Astrocyte (in vitro differentiated cells and primary cell): ENCODE results near the gene CYB5B. TPM values are rescaled to one million over a fixed set of nuclear protein-coding genes. Genes with fewer than 3 reads are reported as not detected.

ENCODE experiments used
- DNase-seq: peaks from one replicate; pipeline ENCODE4 v3.0.0-alpha.2; 2010; ENCODE audit warnings: low read depth
- FAIRE-seq: peaks from 2 replicates; lab custom pipeline; 2011; peaks lifted over from hg19 to GRCh38; lab: Jason Lieb, UNC
- H2AFZ ChIP-seq: 2 replicates; pipeline ENCODE4 v1.6.0; 2012; ENCODE audit warnings: low read depth, low read length, inconsistent platforms
- H3K27ac ChIP-seq: 2 replicates; pipeline ENCODE4 v1.5.1; 2011; ENCODE audit warnings: low read depth, low read length, inconsistent platforms
- H3K27me3 ChIP-seq: 2 replicates; pipeline ENCODE4 v1.6.0; 2011; ENCODE audit warnings: low read length, inconsistent platforms; ENCODE audit not compliant: insufficient read depth
- H3K36me3 ChIP-seq: 2 replicates; pipeline ENCODE4 v1.5.1; 2011; ENCODE audit warnings: low read length, inconsistent platforms; ENCODE audit not compliant: insufficient read depth
- H3K4me1 ChIP-seq: 2 replicates; pipeline ENCODE4 v1.5.1; 2011; ENCODE audit warnings: low read length, inconsistent platforms; ENCODE audit not compliant: insufficient read depth
- H3K4me2 ChIP-seq: 2 replicates; pipeline ENCODE4 v1.6.0; 2012; ENCODE audit warnings: low read length, inconsistent platforms
- H3K4me3 ChIP-seq: 2 replicates; pipeline ENCODE4 v1.5.1; 2011; ENCODE audit warnings: low read depth, mild to moderate bottlenecking, low read length, inconsistent platforms; ENCODE audit not compliant: insufficient read depth
- H3K79me2 ChIP-seq: 2 replicates; pipeline ENCODE4 v1.6.0; 2012; ENCODE audit warnings: mild to moderate bottlenecking, low read length, inconsistent platforms; ENCODE audit not compliant: insufficient read depth
- H3K9ac ChIP-seq: 2 replicates; pipeline ENCODE4 v1.6.0; 2012; ENCODE audit warnings: mild to moderate bottlenecking, low read length, inconsistent platforms
- H3K9me3 ChIP-seq: 2 replicates; pipeline ENCODE4 v1.5.1; 2012; ENCODE audit warnings: low read depth, mild to moderate bottlenecking, low read length, inconsistent platforms; ENCODE audit not compliant: insufficient read depth
- H4K20me1 ChIP-seq: 2 replicates; pipeline ENCODE4 v1.6.0; 2012; ENCODE audit warnings: low read length, inconsistent platforms; ENCODE audit not compliant: insufficient read depth
- H3K27ac Mint-ChIP-seq: one replicate; pipeline ENCODE4 v1.8.0; 2021; ENCODE audit warnings: mild to moderate bottlenecking, mixed read lengths; ENCODE audit not compliant: unreplicated experiment
- H3K27me3 Mint-ChIP-seq: one replicate; pipeline ENCODE4 v1.8.0; 2021; ENCODE audit warnings: low read depth, mixed read lengths; ENCODE audit not compliant: unreplicated experiment
- H3K36me3 Mint-ChIP-seq: one replicate; pipeline ENCODE4 v1.8.0; 2021; ENCODE audit warnings: low read depth, mixed read lengths; ENCODE audit not compliant: unreplicated experiment
- H3K4me1 Mint-ChIP-seq: one replicate; pipeline ENCODE4 v1.8.0; 2021; ENCODE audit warnings: low read depth, mixed read lengths; ENCODE audit not compliant: unreplicated experiment
- H3K4me3 Mint-ChIP-seq: one replicate; pipeline ENCODE4 v1.8.0; 2021; ENCODE audit warnings: mild to moderate bottlenecking, moderate library complexity, mixed read lengths; ENCODE audit not compliant: unreplicated experiment
- H3K9me3 Mint-ChIP-seq: one replicate; pipeline ENCODE4 v1.8.0; 2021; ENCODE audit warnings: mild to moderate bottlenecking, mixed read lengths; ENCODE audit not compliant: unreplicated experiment
- CTCF ChIP-seq: IDR thresholded peaks from 2 replicates; pipeline ENCODE4 v1.5.1; 2011; ENCODE audit warnings: low read depth, mild to moderate bottlenecking, inconsistent platforms, low read length, moderate library complexity; ENCODE audit not compliant: insufficient read depth
- EZH2 ChIP-seq: IDR thresholded peaks from 2 replicates; pipeline ENCODE4 v1.6.1; 2012; ENCODE audit warnings: mild to moderate bottlenecking, low read length, inconsistent platforms; ENCODE audit not compliant: insufficient read depth
- total RNA-seq: library from RNA; stranded (reverse); gene quantifications from 2 replicates; pipeline ENCODE4 v1.2.1, GENCODE V29; 2021

Gene CYB5B
- total RNA-seq, 1 donor from 2014 or later, result 149 TPM

- no peak overlapping the region for H3K27ac Mint-ChIP-seq
- Histone ChIP-seq H3K27ac (no peak overlapping the region), H3K4me3 (no peak overlapping the region), H3K9ac (no peak overlapping the region), H3K27me3 (no peaks in the 10 kb centered on the region), H4K20me1 (no peaks in the 10 kb centered on the region), H2AFZ (no peak overlapping the region), H3K4me1 (no peaks in the 10 kb centered on the region), H3K79me2 (no peaks in the 10 kb centered on the region), H3K4me2 (no peak overlapping the region), H3K9me3 (no peaks in the 10 kb centered on the region), H3K36me3 (no peaks in the 10 kb centered on the region)
- DNase-seq (no peak), FAIRE-seq (no peak)
- H3K27me3 Mint-ChIP-seq, result peaks cover 5% of the 10 kb centered on the region
- H3K4me3 Mint-ChIP-seq, result no peak overlapping the region
- TF ChIP-seq EZH2, result no peak
- TF ChIP-seq CTCF, result peak; percentile 3
- H3K9me3 Mint-ChIP-seq, result no peaks in the 10 kb centered on the region
- H3K36me3 Mint-ChIP-seq, result no peaks in the 10 kb centered on the region
- no peaks in the 10 kb centered on the region for H3K4me1 Mint-ChIP-seq
Observed at GRCh38 chr16:69494991-69495392, 70.6 kb downstream of the CYB5B start.

- DNase-seq, result no peak
- Histone ChIP-seq H3K36me3 (no peaks in the 10 kb centered on the region), H3K4me2 (no peak overlapping the region), H3K4me1 (no peaks in the 10 kb centered on the region), H3K27me3 (no peaks in the 10 kb centered on the region), H2AFZ (no peak overlapping the region), H3K9me3 (no peaks in the 10 kb centered on the region), H3K79me2 (no peaks in the 10 kb centered on the region), H4K20me1 (no peaks in the 10 kb centered on the region), H3K9ac (no peak overlapping the region), H3K4me3 (no peak overlapping the region), H3K27ac (no peak overlapping the region)
- no peak overlapping the region for H3K27ac Mint-ChIP-seq
- H3K4me1 Mint-ChIP-seq, result no peaks in the 10 kb centered on the region
- no peaks in the 10 kb centered on the region for H3K9me3 Mint-ChIP-seq
- TF ChIP-seq EZH2 (no peak), CTCF (no peak)
- H3K36me3 Mint-ChIP-seq, result no peaks in the 10 kb centered on the region
- H3K27me3 Mint-ChIP-seq, result peaks cover 5% of the 10 kb centered on the region
- no peak overlapping the region for H3K4me3 Mint-ChIP-seq
- no peak for FAIRE-seq
Observed at GRCh38 chr16:69495821-69496220, 71.4 kb downstream of the CYB5B start.

GRCh38 chr16:69496376-69496775 lies 72.0 kb downstream of the CYB5B start:
- Mint-ChIP-seq H3K36me3 (no peaks in the 10 kb centered on the region), H3K4me3 (no peak overlapping the region), H3K4me1 (no peaks in the 10 kb centered on the region), H3K27ac (no peak overlapping the region), H3K27me3 (peaks cover 5% of the 10 kb centered on the region), H3K9me3 (no peaks in the 10 kb centered on the region)
- Histone ChIP-seq H3K4me1 (no peaks in the 10 kb centered on the region), H2AFZ (no peak overlapping the region), H3K9ac (no peak overlapping the region), H3K4me2 (no peak overlapping the region), H4K20me1 (no peaks in the 10 kb centered on the region), H3K27ac (no peak overlapping the region), H3K27me3 (no peaks in the 10 kb centered on the region), H3K9me3 (no peaks in the 10 kb centered on the region), H3K79me2 (no peaks in the 10 kb centered on the region), H3K4me3 (no peak overlapping the region), H3K36me3 (no peaks in the 10 kb centered on the region)
- TF ChIP-seq EZH2, result no peak
- no peak for TF ChIP-seq CTCF
- no peak for FAIRE-seq
- no peak for DNase-seq
